Kasumi-1 (cell line): ENCODE results near the gene AANAT.
A peak's percentile ranks its signal among the peaks of the same experiment; 100 is the strongest.
"Not testable (repeated sequence)": the region's sequence is repeated elsewhere in the genome, so short reads cannot be mapped to it uniquely, and the experiment has no call there.

Source experiments
- DNase-seq, 2 experiments: peaks; one replicate each; lab custom pipeline; 2025; lab: John Stamatoyannopoulos, UW

The AANAT gene

GRCh38 chr17:76506408-76507345, 39.3 kb downstream of the AANAT start:
- peak; percentile 79 to 84 for DNase-seq

DNA sequence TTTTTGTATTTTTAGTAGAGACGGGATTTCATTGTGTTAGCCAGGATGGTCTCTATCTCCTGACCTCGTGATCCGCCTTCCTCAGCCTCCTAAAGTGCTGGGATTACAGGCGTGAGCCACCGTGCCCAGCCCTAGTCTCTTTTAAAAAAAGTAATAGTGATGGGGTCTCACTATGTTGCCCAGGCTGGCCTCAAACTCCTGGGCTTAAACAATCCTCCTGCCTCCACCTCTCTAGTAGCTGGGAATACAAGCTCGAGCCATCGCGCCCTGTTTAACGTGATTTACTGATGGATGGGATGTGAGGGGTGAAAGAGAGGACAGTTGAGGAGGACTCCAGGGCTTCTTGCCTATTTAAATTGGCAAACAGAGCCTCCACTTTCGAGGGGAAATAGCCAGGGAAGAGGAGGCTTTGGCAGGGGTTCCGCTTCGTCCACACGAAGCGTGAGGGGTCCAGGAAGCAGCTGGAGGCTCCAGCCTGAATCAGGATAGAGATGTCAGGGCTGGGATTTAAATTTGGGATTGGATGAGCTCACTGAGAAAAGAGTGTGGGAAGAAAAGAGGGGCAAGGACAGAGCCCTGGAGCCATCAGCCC, 41.2 kb downstream of the AANAT start:
- not testable (repeated sequence) for DNase-seq

- DNase-seq: no peak
These were observed 43.4 kb downstream of the AANAT start for GRCh38 chr17:76510831-76511244.

DNA sequence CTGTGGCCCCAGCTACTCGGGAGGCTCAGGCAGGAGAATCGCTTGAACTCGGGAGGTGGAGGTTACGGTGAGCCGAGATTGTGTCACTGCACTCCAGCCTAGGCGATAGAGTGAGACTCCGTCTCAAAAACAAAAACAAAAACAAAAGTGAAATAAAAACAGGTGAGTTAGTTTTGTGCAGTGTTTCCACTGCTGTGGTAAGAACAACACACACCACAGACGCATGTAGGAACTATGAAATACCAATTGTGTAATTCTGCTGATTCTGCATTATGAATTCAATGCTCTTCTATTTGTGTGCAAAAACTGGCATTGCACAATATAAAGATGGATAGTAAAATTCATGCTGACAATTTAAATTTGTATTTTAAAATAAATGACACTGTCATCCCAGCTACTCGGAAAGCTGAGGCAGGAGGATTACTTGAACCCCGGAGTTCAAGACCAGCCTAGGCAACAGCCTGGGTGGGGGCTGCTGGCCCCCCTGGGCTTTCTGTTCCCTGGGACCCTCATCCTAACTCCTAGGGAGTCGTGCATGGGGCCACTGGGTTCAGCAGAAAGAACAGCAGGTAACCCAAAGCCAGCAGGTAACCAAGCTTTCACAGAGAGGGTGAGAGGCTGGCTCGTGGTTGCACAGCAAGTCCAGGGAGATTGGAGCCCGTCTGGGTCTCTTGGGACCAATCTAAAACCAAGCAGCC, 44.4 kb downstream of the AANAT start:
- DNase-seq: no peak

- DNase-seq: no peak
These were observed 45.2 kb downstream of the AANAT start for GRCh38 chr17:76512366-76513305.

GRCh38 chr17:76513306-76513692, 45.9 kb downstream of the AANAT start:
- no peak for DNase-seq

GRCh38 chr17:76514355-76514754, 47.0 kb downstream of the AANAT start:
- DNase-seq: not testable (repeated sequence)

- peak; percentile 56 to 66 for DNase-seq
These were observed 48.0 kb downstream of the AANAT start for GRCh38 chr17:76515274-76515949.

DNA sequence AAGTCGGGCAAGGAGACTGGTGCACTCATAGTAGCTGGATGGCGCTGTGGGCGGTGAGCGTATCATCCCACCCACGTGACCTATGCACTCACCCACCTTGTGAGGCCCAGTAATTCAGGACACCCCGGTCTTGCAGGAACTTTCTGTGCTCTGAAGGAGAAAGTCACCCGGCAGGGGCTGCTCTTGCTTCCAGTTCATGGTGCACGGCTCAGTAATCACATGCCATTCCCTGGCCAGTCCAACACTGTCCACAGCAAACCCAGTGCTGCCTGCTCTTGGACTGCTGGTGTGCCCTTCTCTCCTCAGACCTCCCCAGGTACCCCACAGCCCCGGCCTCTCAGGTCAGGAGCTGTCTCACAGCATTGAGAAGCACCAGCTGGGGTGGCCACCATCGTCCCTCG, 50.2 kb downstream of the AANAT start:
- DNase-seq: no peak

DNA sequence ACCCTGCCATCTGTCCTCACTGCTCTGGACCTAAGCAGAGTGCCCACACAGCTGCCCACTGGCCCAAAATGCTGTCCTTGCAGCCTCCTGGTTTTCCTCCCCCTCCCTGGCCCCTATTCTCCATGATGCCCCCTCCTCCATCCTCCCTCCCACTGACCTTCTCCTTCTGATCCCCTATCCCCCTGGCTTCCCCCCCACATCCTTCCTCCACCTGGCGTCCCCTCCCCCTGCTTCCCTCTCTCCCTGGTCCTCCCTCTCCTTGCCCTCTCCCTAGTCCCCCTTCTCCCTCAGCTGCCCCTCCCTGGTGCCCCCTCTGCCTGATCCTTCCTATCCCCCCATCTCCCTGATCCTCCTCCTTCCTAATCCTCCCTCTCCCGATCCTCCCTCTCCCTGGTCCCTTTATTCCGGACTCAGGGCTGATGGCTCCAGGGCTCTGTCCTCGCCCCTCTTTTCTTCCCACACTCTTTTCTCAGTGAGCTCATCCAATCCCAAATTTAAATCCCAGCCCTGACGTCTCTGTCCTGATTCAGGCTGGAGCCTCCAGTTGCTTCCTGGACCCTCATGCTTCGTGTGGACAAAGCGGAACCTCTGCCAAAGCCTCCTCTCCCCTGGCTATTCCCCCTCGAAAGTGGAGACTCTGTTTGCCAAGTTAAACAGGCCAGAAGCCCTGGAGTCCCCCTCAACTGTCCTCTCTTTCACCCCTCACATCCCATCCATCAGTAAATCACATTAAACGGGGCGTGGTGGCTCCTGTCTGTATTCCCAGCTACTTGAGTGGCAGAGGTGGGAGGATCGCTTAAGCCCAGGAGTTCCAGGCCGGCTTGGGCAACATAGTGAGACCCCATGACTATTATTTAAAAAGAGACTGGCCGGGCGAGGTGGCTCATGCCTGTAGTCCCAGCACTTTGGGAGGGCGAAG, 51.9 kb downstream of the AANAT start:
- DNase-seq: no peak
